ENCODE results near the gene KIFC3.

- TF ChIP-seq CTCF (IDR thresholded peaks at IDR 0.05; ENCODE audit: low read depth, low read length, poor library complexity, severe bottlenecking) (no peak), EZH2phosphoT487 (IDR thresholded peaks at IDR 0.05; ENCODE audit: borderline replicate concordance, low read length) (no peak)
These were observed 15.4 kb upstream of the KIFC3 start for GRCh38 chr16:57817680-57818079.

All from DOHH2 (cell line).